ENCODE measurements around the gene LMAN2L.

Gene LMAN2L

GRCh38 chr2:96739633-96740428 is at the start of gene LMAN2L:
TSS of gene LMAN2L (minus strand) at chr2:96740064. CDS start at chr2:96740040, 24 bp downstream.
- DNase-seq, result peak; percentile 97 to 99

- DNase-seq, result no peak
Observed at GRCh38 chr2:96789245-96789617, 49.4 kb upstream of the LMAN2L start.

GRCh38 chr2:96788442-96789244 is 48.8 kb upstream of the LMAN2L start:
- peak in 1 of 2 donors; percentile 22 for DNase-seq

- no peak for DNase-seq
Observed at GRCh38 chr2:96787411-96787810, 47.5 kb upstream of the LMAN2L start.

- no peak for DNase-seq
Observed at GRCh38 chr2:96783388-96783787, 43.5 kb upstream of the LMAN2L start.

- no peak for DNase-seq
Observed at GRCh38 chr2:96775160-96775559, 35.3 kb upstream of the LMAN2L start.

GRCh38 chr2:96773922-96774321 is 34.1 kb upstream of the LMAN2L start:
- no peak for DNase-seq

GRCh38 chr2:96772903-96773671 is 33.2 kb upstream of the LMAN2L start:
- no peak for DNase-seq

GRCh38 chr2:96771796-96772618 is 32.1 kb upstream of the LMAN2L start:
- DNase-seq, result no peak

GRCh38 chr2:96770442-96771202 is 30.8 kb upstream of the LMAN2L start:
- no peak for DNase-seq

GRCh38 chr2:96769814-96770213 is 29.9 kb upstream of the LMAN2L start:
- peak; percentile 26 to 46 for DNase-seq

- no peak for DNase-seq
Observed at GRCh38 chr2:96768083-96768561, 28.3 kb upstream of the LMAN2L start.

GRCh38 chr2:96767135-96767871 is 27.4 kb upstream of the LMAN2L start:
- no peak for DNase-seq

GRCh38 chr2:96764253-96764637 is 24.4 kb upstream of the LMAN2L start:
- no peak for DNase-seq

- no peak for DNase-seq
Observed at GRCh38 chr2:96763511-96764252, 23.8 kb upstream of the LMAN2L start.

GRCh38 chr2:96762529-96763311 is 22.9 kb upstream of the LMAN2L start:
- no peak for DNase-seq

- no peak for DNase-seq
Observed at GRCh38 chr2:96760986-96761832, 21.3 kb upstream of the LMAN2L start.

Measured in hippocampal formation (tissue), 2 donors.